Esophagus muscularis mucosa (tissue), 4 donors: ENCODE data around the gene CD6.

Experiments
- EP300 ChIP-seq: sonication (generic); formaldehyde crosslinking; IDR thresholded peaks from one replicate; pipeline ENCODE4 v1.6.1; 2017; ENCODE audit warnings: antibody characterized with exemption
- POLR2A ChIP-seq: fragments of 450-650 bp; IDR thresholded peaks from one replicate; pipeline ENCODE4 v1.6.1; 2017; ENCODE audit warnings: antibody characterized with exemption, moderate library complexity, mild to moderate bottlenecking, low read depth
- TF ChIP-seq, protein P1 (sequence below), 3 experiments: fragments of 200-600 bp in 2 of 3; fragments of 450-650 bp in 1 of 3; sonication (generic) in 2 of 3; IDR thresholded peaks; one replicate each; pipeline ENCODE4 v1.5.1; 2017 to 2019; ENCODE audit warnings: antibody characterized with exemption in 3 of 3, mild to moderate bottlenecking in 2 of 3, moderate library complexity in 1 of 3

GRCh38 chr11:60959431-60959830 is 12.0 kb upstream of the CD6 start:
- TF ChIP-seq POLR2A = no peak
- TF ChIP-seq, protein P1, sequence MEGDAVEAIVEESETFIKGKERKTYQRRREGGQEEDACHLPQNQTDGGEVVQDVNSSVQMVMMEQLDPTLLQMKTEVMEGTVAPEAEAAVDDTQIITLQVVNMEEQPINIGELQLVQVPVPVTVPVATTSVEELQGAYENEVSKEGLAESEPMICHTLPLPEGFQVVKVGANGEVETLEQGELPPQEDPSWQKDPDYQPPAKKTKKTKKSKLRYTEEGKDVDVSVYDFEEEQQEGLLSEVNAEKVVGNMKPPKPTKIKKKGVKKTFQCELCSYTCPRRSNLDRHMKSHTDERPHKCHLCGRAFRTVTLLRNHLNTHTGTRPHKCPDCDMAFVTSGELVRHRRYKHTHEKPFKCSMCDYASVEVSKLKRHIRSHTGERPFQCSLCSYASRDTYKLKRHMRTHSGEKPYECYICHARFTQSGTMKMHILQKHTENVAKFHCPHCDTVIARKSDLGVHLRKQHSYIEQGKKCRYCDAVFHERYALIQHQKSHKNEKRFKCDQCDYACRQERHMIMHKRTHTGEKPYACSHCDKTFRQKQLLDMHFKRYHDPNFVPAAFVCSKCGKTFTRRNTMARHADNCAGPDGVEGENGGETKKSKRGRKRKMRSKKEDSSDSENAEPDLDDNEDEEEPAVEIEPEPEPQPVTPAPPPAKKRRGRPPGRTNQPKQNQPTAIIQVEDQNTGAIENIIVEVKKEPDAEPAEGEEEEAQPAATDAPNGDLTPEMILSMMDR (IDR thresholded peaks at IDR 0.05) = no peak
- no peak for TF ChIP-seq EP300
